LNCAP (cell line): Measurements from ENCODE around the gene MRPL36.

ENCODE experiments used
- TF ChIP-seq, protein P1 (sequence below): fragments of 450-650 bp; IDR thresholded peaks from 2 replicates; pipeline ENCODE4 v1.5.1; 2017; ENCODE audit warnings: mild to moderate bottlenecking

Gene MRPL36

GRCh38 chr5:1814183-1815020 lies 14.8 kb upstream of the MRPL36 start:
- TF ChIP-seq, protein P1, sequence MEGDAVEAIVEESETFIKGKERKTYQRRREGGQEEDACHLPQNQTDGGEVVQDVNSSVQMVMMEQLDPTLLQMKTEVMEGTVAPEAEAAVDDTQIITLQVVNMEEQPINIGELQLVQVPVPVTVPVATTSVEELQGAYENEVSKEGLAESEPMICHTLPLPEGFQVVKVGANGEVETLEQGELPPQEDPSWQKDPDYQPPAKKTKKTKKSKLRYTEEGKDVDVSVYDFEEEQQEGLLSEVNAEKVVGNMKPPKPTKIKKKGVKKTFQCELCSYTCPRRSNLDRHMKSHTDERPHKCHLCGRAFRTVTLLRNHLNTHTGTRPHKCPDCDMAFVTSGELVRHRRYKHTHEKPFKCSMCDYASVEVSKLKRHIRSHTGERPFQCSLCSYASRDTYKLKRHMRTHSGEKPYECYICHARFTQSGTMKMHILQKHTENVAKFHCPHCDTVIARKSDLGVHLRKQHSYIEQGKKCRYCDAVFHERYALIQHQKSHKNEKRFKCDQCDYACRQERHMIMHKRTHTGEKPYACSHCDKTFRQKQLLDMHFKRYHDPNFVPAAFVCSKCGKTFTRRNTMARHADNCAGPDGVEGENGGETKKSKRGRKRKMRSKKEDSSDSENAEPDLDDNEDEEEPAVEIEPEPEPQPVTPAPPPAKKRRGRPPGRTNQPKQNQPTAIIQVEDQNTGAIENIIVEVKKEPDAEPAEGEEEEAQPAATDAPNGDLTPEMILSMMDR = no peak

- TF ChIP-seq, protein P1 = no peak
Measured at GRCh38 chr5:1810581-1811101, 11.0 kb upstream of the MRPL36 start.

DNA sequence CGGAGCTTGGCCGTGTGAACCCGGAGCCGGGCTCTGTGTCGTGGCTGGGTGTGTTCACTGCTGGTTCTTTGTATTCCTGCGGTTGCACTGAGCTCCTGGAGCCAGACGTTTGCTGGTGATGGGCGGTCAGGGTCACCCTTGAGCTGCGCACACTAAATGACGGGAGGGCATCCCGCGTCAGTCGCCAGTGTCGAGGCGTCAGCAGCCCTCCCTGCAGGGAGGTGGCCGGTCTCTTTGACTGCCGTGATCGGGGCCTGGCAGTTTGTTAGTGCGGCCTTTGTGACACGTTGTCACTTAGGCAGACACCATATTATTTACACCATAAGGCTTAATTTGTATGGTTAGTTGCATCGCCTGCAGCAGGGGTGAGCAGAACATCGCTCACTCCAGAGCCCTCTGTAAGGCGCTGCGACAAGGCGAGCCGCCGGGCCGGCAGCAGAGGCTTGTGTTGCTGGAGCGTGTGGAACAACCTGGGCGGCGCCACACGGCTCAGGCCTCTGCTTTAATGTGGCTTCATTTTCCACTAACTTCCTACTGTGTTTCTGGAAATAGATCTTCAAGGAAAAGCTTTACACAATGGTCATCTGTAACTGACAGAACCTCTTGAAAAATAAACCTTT lies 9.9 kb upstream of the MRPL36 start:
- TF ChIP-seq, protein P1 = no peak

- TF ChIP-seq, protein P1 = no peak
Measured at GRCh38 chr5:1808439-1808838, 8.8 kb upstream of the MRPL36 start.

GRCh38 chr5:1807451-1808185 lies 8.0 kb upstream of the MRPL36 start:
- TF ChIP-seq, protein P1 = no peak

- TF ChIP-seq, protein P1 = no peak
Measured at GRCh38 chr5:1806974-1807373, 7.3 kb upstream of the MRPL36 start.

DNA sequence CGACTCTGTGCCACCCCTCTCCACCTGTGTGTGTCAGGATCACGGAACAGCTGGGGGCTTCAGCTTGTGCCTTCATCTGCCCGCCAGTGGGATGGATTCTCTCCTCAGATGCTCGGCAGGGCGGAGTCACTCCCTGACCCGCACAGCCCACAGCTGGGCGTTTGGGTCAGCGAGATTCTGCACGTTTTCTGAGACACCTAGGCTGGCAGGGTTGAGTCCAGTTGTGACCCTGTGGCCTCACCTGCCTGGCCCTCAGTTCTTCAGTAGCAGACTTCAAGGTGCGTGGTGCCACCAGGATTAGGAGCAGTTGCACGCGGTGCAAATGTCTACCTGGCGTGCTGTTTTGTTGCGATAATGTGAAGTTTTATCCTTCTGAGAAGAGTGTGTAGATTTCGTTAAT lies 6.6 kb upstream of the MRPL36 start:
- TF ChIP-seq, protein P1 = no peak
